IPS DF 6.9 (cell line): Measurements from ENCODE around the gene RAB8B.

Experiments used
- DNase-seq: peaks from one replicate; pipeline ENCODE4 v3.0.0-alpha.2; 2013; ENCODE audit warnings: low read depth, low spot score
- H3K27ac ChIP-seq: one replicate; pipeline ENCODE4 v1.5.1; 2013; ENCODE audit warnings: low read length, control low read depth
- H3K27me3 ChIP-seq: 2 replicates; pipeline ENCODE4 v1.6.1; 2013; ENCODE audit warnings: mild to moderate bottlenecking, low read length; ENCODE audit not compliant: control insufficient read depth, insufficient read depth
- H3K36me3 ChIP-seq: 2 replicates; pipeline ENCODE4 v1.6.1; 2013; ENCODE audit warnings: low read length; ENCODE audit not compliant: control insufficient read depth, insufficient read depth
- H3K4me1 ChIP-seq: 2 replicates; pipeline ENCODE4 v1.6.1; 2013; ENCODE audit warnings: low read length; ENCODE audit not compliant: control insufficient read depth, insufficient read depth
- H3K4me3 ChIP-seq: 2 replicates; pipeline ENCODE4 v1.5.1; 2013; ENCODE audit warnings: mild to moderate bottlenecking, low read length
- H3K9me3 ChIP-seq: 2 replicates; pipeline ENCODE4 v1.6.1; 2013; ENCODE audit warnings: low read length, inconsistent platforms; ENCODE audit not compliant: control insufficient read depth, insufficient read depth
- WGBS: extraction: QIAGEN DNeasy Blood & Tissue Kit; methylation state at CpG from one replicate; pipeline ENCODE4 v1.1.7; 2013; ENCODE audit warnings: mixed read lengths, missing lambda C conversion rate; ENCODE audit not compliant: insufficient read length, insufficient coverage; 5-methylcytosine and 5-hydroxymethylcytosine counted together

Gene RAB8B

DNA sequence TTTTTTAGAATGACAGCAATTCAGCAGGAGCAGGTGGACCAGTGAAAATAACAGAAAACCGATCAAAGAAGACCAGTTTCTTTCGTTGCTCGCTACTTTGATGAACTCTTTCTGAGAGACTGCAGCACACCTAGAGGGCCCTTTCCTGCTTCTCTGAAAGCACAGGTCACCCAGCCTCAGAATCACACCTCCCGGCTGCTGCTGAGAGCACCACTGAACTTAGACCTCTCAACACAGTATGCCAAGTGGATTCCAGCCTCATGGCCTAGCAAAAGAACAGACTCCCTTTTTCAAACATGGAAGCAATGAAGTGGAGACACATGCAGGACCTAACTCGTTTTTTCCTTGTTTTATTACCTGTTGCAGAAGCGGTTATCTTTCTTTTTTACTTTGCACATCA lies 74.1 kb downstream of the RAB8B start:
- Histone ChIP-seq H3K4me1 (no peaks in the 10 kb centered on the region), H3K4me3 (no peak overlapping the region), H3K9me3 (no peaks in the 10 kb centered on the region), H3K27me3 (no peaks in the 10 kb centered on the region), H3K27ac (no peak overlapping the region), H3K36me3 (no peaks in the 10 kb centered on the region)
- WGBS, result no CpG with 5 or more reads among the region's 6 CpGs
- no peak for DNase-seq

DNA sequence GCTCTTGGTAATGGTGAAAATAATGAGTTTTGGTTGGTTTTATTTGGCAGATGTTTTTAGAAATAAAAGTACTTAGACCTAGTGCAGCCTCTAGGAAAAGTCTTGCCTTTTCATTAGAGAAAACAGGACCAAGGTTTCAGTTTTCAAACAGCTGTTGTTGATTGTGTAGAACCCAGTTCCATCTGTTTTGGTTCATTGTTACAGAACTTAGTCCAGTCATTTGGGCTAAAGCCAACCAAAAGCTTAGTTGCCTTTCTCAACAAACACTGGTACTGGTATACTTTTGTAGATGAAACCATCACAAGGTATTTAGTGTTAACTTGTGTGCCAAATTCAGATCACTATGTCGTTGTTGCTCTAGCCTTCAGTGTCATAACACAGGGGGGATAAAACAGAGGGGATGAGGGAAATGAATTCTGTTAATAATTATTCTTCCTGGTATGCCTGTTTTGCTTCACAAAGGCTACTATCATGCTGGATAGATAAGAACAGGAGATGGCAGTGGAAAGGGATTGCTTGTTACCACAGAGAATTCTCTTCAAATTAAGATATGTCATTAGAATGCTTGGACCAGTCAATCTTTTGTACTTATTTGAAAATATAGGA lies 75.4 kb downstream of the RAB8B start:
- H3K4me3 ChIP-seq, result no peak overlapping the region
- no peak for DNase-seq
- no CpG with 5 or more reads among the region's 1 CpG for WGBS

DNA sequence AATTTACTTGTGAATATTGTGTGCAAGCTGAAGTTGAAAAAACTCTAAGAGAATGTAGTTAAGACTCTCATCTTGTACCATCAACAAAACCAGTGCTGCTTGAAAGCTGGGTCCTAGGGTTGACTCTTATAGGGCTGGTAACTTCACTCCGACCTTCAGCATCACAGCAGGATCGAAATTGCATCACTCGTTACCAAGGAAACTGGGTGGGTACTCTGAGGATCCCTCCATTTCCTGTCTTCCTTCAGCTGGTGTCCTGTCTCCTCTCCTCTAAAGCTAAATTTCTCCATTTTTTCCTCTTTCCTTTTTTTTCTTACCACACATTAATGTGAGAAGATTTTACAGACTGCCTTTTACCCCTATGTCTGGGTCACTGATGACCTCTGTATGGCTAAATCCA lies 85.0 kb downstream of the RAB8B start:
- H3K4me3 ChIP-seq, result no peak overlapping the region
- no peaks in the 10 kb centered on the region; the same call in 1 of the 2 replicates for H3K36me3 ChIP-seq
- H3K27ac ChIP-seq, result no peak overlapping the region
- H3K9me3 ChIP-seq, result no peaks in the 10 kb centered on the region
- WGBS, result no CpG with 5 or more reads among the region's 3 CpGs
- H3K4me1 ChIP-seq, result no peaks in the 10 kb centered on the region
- H3K27me3 ChIP-seq, result no peaks in the 10 kb centered on the region
- no peak for DNase-seq

More for the DNA sequence above, 75.4 kb downstream of the RAB8B start:
- no peaks in the 10 kb centered on the region for H3K9me3 ChIP-seq
- no peaks in the 10 kb centered on the region for H3K4me1 ChIP-seq
- H3K27me3 ChIP-seq, result no peaks in the 10 kb centered on the region
- H3K36me3 ChIP-seq, result no peaks in the 10 kb centered on the region; the same call in 1 of the 2 replicates
- no peak overlapping the region for H3K27ac ChIP-seq

DNA sequence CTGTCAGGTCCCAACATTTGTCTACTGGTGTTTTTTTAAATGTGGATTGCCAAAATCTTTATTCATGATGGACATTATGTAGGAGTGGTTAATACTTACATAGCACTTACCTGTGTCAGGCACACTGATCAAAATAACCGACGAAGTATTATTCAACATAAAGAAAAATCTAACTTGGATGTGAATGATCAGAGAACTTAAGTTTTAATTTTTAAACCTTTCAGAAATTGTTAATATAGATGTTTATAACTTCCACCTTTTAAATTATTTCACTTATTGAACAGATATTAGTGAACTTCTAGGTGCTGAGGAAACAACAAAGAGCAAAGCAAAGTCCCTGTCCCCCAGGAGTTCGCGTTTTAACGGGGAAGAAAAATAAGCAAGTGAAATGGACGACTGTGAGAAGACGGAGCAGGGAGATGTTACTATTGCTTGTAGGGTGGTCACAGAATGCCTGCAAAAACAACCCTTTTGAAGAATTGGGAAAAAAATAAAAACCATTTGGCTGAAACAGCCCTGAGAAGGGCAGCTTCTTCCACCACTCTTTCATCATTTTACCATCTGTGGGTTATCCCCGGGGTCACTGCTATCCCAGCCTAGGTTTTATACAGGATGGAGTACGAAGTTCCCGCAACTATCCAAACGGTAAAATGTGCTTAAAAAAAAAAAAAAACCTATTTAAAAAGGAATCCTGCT lies 87.1 kb downstream of the RAB8B start:
- Histone ChIP-seq H3K27me3 (no peaks in the 10 kb centered on the region), H3K9me3 (no peaks in the 10 kb centered on the region), H3K27ac (no peak overlapping the region), H3K4me1 (no peaks in the 10 kb centered on the region), H3K4me3 (peak overlapping the region; percentile 39; the same call in 1 of the 2 replicates), H3K36me3 (no peaks in the 10 kb centered on the region)
- no CpG with 5 or more reads among the region's 11 CpGs for WGBS
- DNase-seq, result no peak

DNA sequence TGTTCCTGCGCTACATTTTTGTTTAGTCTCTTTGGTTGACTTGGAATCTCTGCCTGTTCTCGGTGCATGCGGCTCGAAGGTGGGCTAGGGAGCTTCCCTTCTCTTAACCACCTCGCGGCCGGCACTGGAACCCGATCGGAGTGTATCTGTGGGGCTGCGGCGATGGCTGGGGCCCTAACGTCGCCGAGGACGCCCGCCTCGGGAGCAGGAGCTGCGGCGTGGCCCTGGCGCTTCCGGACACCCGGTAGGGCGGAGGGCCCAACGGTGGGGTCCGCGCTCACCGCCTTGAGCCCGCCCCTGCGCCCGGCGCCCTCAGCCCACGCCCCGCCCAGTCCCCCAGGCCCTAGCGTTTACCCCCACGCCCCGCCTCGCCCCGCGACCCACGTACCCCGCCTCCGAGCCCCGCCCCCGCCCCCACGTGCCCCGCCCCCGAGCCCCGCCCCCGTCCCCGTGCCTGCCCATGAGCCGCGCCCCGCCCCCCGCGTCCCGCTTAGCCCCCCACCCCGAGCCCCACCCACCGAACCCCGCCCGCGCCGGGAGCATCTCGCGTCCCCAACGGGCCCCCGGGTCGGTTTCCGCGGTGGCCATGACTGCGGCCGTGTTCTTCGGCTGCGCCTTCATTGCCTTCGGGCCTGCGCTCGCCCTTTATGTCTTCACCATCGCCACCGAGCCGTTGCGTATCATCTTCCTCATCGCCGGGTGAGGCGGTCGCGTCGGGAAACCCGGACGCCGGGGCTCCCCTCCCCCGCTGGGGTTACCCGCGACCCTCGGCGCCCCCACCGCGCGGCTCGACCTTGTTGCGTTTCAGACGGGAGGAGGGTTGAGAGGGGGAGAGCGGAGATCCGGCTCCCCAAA lies 87.9 kb downstream of the RAB8B start, which contains the start of gene APH1B:
Gene APH1B (plus strand): TSS at position 568 of the 855 bp plus-strand sequence. CDS start 19 bp downstream, at position 587.
- H3K9me3 ChIP-seq, result no peaks in the 10 kb centered on the region
- no peaks in the 10 kb centered on the region for H3K27me3 ChIP-seq
- H3K36me3 ChIP-seq, result no peaks in the 10 kb centered on the region
- peak within 1 kb of the TSS; percentile 61 for H3K4me3 ChIP-seq
- H3K27ac ChIP-seq, result no peak within 1 kb of the TSS
- no peaks in the 10 kb centered on the region for H3K4me1 ChIP-seq
- no peak for DNase-seq
- no CpG with 5 or more reads among the region's 102 CpGs for WGBS

DNA sequence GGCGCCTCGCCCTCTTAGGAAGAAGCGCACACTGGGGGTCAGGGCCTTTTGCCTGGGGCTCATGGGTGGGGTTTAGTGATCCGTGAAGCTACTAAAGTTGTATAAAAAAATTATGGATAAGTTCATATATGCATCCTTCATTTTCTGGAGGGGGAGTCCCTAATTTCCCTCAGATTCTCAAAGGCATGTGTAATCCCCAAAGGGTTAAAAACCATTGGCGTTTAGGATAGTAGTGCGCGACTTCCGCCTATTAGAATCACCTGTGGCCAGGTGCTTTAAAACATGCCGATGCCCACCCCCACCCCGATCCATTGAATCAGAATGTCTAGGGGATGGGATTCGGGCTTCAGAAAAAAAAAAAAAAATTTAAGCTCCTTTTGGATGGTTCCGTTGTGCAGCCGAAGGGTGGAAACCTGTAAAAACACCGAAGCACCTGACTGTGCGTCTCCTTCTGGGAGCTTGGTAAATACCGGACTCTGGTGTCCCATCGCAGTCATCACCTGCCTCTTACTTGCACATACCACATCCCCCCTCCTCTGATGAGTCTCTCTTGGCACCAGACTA lies 88.6 kb downstream of the RAB8B start:
- Histone ChIP-seq H3K27me3 (no peaks in the 10 kb centered on the region), H3K27ac (no peak overlapping the region), H3K4me1 (no peaks in the 10 kb centered on the region), H3K36me3 (no peaks in the 10 kb centered on the region), H3K4me3 (peak overlapping the region; percentile 61; the same call in 1 of the 2 replicates), H3K9me3 (no peaks in the 10 kb centered on the region)
- no peak for DNase-seq
- WGBS, result no CpG with 5 or more reads among the region's 17 CpGs

DNA sequence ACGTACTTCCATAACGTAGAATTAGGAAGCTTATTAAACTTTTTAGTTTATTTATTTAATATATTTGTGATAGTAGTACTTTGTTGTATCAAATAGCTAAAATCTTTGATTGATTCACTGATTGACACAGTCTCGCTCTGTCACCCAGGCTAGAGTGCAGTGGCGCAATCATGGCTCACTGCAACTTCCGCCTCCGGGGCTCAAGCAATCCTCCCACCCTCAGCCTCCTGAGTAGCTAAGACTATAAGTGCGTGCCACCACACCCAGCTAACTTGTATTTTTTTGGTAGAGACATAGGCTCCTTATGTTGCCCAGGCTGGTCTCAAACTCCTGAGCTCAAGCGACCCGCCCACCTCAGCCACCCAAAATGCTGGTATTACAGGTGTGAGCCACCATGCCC lies 93.7 kb downstream of the RAB8B start:
- Histone ChIP-seq H3K27ac (no peak overlapping the region), H3K4me3 (no peak overlapping the region), H3K36me3 (no peaks in the 10 kb centered on the region), H3K4me1 (no peaks in the 10 kb centered on the region), H3K27me3 (no peaks in the 10 kb centered on the region), H3K9me3 (no peaks in the 10 kb centered on the region)
- no peak for DNase-seq
- WGBS, result no CpG with 5 or more reads among the region's 9 CpGs

DNA sequence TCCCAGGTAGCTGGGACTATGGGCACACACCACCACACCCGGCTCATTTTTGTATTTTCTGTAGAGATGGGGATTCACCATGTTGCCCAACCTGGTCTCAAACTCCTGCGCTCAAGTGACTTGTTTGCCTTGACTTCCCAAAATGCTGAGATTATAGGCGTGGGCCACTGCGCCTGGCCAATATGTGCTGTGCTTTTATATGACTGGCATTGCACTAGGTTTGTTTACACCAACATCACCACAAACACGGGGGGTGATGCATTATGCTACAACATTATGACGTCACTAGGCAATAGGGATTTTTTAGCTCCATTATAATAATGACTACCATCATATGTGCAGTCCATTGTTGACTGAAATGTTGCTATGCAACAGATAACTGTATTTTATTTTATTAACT lies 94.9 kb downstream of the RAB8B start:
- H3K4me3 ChIP-seq, result no peak overlapping the region
- WGBS, result no CpG with 5 or more reads among the region's 6 CpGs
- H3K9me3 ChIP-seq, result no peaks in the 10 kb centered on the region
- H3K27ac ChIP-seq, result no peak overlapping the region
- DNase-seq, result no peak
- no peaks in the 10 kb centered on the region for H3K27me3 ChIP-seq
- no peaks in the 10 kb centered on the region for H3K4me1 ChIP-seq
- no peaks in the 10 kb centered on the region for H3K36me3 ChIP-seq

DNA sequence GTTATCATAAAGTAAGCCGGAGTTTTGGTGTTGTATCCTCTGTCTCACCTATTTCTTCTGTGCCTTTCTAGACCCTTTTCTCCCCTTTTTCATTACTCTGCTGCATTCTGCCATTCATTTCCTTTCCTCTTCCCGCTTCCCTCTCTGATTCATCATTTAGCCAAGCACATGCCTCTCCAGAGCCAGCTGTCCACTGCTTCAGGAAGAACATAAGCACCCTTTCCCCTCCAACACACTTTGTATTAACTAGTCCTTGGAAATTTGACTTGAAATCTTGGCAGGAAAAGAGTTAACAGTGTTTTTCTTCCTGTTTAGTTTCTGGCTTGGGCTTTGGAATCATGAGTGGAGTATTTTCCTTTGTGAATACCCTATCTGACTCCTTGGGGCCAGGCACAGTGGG lies 97.7 kb downstream of the RAB8B start:
- no CpG with 5 or more reads among the region's 2 CpGs for WGBS
- Histone ChIP-seq H3K4me3 (no peak overlapping the region), H3K27me3 (no peaks in the 10 kb centered on the region), H3K4me1 (no peaks in the 10 kb centered on the region), H3K36me3 (no peaks in the 10 kb centered on the region), H3K27ac (no peak overlapping the region), H3K9me3 (no peaks in the 10 kb centered on the region)
- DNase-seq, result no peak

DNA sequence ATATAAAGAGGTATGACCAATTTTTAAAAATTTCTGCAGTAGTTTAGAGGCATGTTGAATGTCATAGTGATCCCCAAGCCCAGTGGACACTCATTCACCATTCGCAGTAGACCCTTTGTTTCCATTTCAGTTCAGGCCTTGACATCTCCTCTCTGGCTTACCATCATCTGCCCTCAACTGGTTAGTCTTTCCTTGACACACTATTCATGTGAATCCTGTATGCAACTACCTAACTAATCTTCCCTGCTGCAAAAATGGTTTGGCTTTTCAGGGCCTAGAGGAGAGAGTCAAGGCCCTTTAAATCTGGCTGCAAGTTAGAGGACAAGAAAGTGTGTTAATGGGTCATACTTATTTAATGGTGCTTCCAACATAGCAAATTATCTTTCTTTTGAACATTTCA lies 98.9 kb downstream of the RAB8B start:
- H3K27me3 ChIP-seq, result no peaks in the 10 kb centered on the region
- H3K27ac ChIP-seq, result no peak overlapping the region

More for the DNA sequence above, 98.9 kb downstream of the RAB8B start:
- Histone ChIP-seq H3K4me3 (no peak overlapping the region), H3K4me1 (no peaks in the 10 kb centered on the region), H3K9me3 (no peaks in the 10 kb centered on the region), H3K36me3 (no peaks in the 10 kb centered on the region)
- DNase-seq, result no peak
- WGBS, result no CpG with 5 or more reads among the region's 1 CpG
